ENCODE results near the gene CFAP52. TPM values are rescaled to one million over a fixed set of nuclear protein-coding genes. Genes with fewer than 3 reads are reported as not detected.
A peak's percentile ranks its signal among the peaks of the same experiment; 100 is the strongest.

The CFAP52 gene
- total and polyA plus RNA-seq, 2 of the 13 experiments (the other 11 are each of a cell fraction or from before 2014, with no cell fraction given) = not detected

GRCh38 chr17:9575381-9576101 lies 901 bp upstream of the CFAP52 start, which contains the start of gene STX8 (continued):
- TF ChIP-seq TBL1XR1 (IDR thresholded peaks at IDR 0.05; ENCODE audit: borderline replicate concordance, low read length, partially characterized antibody) = no peak
- 0 out of 2 replicates have a peak, but pooled peaks have one; percentile 21 for TF ChIP-seq RAD21 (CRISPR knock-in tag; IDR thresholded peaks at IDR 0.05)
- TF ChIP-seq SATB2 (CRISPR knock-in tag; IDR thresholded peaks at IDR 0.05) = no peak
- no peak for TF ChIP-seq AGO2 (optimal IDR thresholded peaks at IDR 0.05; ENCODE audit: low read depth, low read length)
- TF ChIP-seq, protein P1, sequence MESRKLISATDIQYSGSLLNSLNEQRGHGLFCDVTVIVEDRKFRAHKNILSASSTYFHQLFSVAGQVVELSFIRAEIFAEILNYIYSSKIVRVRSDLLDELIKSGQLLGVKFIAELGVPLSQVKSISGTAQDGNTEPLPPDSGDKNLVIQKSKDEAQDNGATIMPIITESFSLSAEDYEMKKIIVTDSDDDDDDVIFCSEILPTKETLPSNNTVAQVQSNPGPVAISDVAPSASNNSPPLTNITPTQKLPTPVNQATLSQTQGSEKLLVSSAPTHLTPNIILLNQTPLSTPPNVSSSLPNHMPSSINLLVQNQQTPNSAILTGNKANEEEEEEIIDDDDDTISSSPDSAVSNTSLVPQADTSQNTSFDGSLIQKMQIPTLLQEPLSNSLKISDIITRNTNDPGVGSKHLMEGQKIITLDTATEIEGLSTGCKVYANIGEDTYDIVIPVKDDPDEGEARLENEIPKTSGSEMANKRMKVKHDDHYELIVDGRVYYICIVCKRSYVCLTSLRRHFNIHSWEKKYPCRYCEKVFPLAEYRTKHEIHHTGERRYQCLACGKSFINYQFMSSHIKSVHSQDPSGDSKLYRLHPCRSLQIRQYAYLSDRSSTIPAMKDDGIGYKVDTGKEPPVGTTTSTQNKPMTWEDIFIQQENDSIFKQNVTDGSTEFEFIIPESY (CRISPR knock-in tag; IDR thresholded peaks at IDR 0.05) = no peak
- TF ChIP-seq TERF1 (CRISPR knock-in tag; IDR thresholded peaks at IDR 0.05) = no peak
- TF ChIP-seq, protein P2, sequence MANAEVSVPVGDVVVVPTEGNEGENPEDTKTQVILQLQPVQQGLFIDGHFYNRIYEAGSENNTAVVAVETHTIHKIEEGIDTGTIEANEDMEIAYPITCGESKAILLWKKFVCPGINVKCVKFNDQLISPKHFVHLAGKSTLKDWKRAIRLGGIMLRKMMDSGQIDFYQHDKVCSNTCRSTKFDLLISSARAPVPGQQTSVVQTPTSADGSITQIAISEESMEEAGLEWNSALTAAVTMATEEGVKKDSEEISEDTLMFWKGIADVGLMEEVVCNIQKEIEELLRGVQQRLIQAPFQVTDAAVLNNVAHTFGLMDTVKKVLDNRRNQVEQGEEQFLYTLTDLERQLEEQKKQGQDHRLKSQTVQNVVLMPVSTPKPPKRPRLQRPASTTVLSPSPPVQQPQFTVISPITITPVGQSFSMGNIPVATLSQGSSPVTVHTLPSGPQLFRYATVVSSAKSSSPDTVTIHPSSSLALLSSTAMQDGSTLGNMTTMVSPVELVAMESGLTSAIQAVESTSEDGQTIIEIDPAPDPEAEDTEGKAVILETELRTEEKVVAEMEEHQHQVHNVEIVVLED (CRISPR knock-in tag; IDR thresholded peaks at IDR 0.05; ENCODE audit: borderline replicate concordance) = peak; percentile 68; the same call in 1 of the 2 replicates
- TF ChIP-seq ATF3 (CRISPR knock-in tag; IDR thresholded peaks at IDR 0.05) = no peak
- TF ChIP-seq FOXK1 (CRISPR knock-in tag; IDR thresholded peaks at IDR 0.05; ENCODE audit: borderline replicate concordance, low read depth) = peak; percentile 77; the same call in 1 of the 2 replicates
- TF ChIP-seq PBX3 (CRISPR knock-in tag; IDR thresholded peaks at IDR 0.05; ENCODE audit: borderline replicate concordance) = no peak
- TF ChIP-seq PCBP1 (IDR thresholded peaks at IDR 0.05; ENCODE audit: borderline replicate concordance, low read depth, low read length) = no peak
- TF ChIP-seq ZNF232 (CRISPR knock-in tag; IDR thresholded peaks at IDR 0.05; ENCODE audit: borderline replicate concordance) = peak; percentile 57; the same call in 1 of the 2 replicates
- TF ChIP-seq, protein P3, sequence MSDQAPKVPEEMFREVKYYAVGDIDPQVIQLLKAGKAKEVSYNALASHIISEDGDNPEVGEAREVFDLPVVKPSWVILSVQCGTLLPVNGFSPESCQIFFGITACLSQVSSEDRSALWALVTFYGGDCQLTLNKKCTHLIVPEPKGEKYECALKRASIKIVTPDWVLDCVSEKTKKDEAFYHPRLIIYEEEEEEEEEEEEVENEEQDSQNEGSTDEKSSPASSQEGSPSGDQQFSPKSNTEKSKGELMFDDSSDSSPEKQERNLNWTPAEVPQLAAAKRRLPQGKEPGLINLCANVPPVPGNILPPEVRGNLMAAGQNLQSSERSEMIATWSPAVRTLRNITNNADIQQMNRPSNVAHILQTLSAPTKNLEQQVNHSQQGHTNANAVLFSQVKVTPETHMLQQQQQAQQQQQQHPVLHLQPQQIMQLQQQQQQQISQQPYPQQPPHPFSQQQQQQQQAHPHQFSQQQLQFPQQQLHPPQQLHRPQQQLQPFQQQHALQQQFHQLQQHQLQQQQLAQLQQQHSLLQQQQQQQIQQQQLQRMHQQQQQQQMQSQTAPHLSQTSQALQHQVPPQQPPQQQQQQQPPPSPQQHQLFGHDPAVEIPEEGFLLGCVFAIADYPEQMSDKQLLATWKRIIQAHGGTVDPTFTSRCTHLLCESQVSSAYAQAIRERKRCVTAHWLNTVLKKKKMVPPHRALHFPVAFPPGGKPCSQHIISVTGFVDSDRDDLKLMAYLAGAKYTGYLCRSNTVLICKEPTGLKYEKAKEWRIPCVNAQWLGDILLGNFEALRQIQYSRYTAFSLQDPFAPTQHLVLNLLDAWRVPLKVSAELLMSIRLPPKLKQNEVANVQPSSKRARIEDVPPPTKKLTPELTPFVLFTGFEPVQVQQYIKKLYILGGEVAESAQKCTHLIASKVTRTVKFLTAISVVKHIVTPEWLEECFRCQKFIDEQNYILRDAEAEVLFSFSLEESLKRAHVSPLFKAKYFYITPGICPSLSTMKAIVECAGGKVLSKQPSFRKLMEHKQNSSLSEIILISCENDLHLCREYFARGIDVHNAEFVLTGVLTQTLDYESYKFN (CRISPR knock-in tag; conservative IDR thresholded peaks at IDR 0.05) = 0 out of 2 replicates have a peak, but pooled peaks have one; percentile 16
- 0 out of 2 replicates have a peak, but pooled peaks have one; percentile 27 for TF ChIP-seq ZNF335 (CRISPR knock-in tag; IDR thresholded peaks at IDR 0.05)
- TF ChIP-seq ZNF260 (CRISPR knock-in tag; IDR thresholded peaks at IDR 0.05; ENCODE audit: borderline replicate concordance, low read depth) = no peak
- peak; percentile 52; the same call in 1 of the 2 replicates for TF ChIP-seq ZNF772 (CRISPR knock-in tag; IDR thresholded peaks at IDR 0.05)
